HEK293T (cell line): ENCODE measurements around the gene SRGAP3.

Source experiments
- ARNT ChIP-seq: fragments of 450-650 bp; IDR thresholded peaks from 2 replicates; pipeline ENCODE4 v1.6.1; 2017; ENCODE audit warnings: mild to moderate bottlenecking
- BHLHE40 ChIP-seq: fragments of 450-650 bp; IDR thresholded peaks from 2 replicates; pipeline ENCODE4 v1.6.1; 2016; ENCODE audit warnings: mild to moderate bottlenecking, moderate library complexity, borderline replicate concordance
- FOXK2 ChIP-seq: fragments of 450-650 bp; IDR thresholded peaks from 2 replicates; pipeline ENCODE4 v1.6.1; 2016; ENCODE audit warnings: mild to moderate bottlenecking
- FOXM1 ChIP-seq: fragments of 450-650 bp; IDR thresholded peaks from 2 replicates; pipeline ENCODE4 v1.6.1; 2017; ENCODE audit warnings: mild to moderate bottlenecking, borderline replicate concordance
- L3MBTL2 ChIP-seq: fragments of 450-650 bp; conservative IDR thresholded peaks from 2 replicates; pipeline ENCODE4 v1.6.1; 2016; ENCODE audit warnings: mild to moderate bottlenecking
- ZNF384 ChIP-seq: fragments of 450-650 bp; IDR thresholded peaks from 2 replicates; pipeline ENCODE4 v1.6.1; 2016

GRCh38 chr3:9270704-9271103, 21.3 kb upstream of the SRGAP3 start:
- TF ChIP-seq ZNF384 (no peak), FOXK2 (no peak), L3MBTL2 (no peak), FOXM1 (no peak), BHLHE40 (no peak), ARNT (no peak)
